ENCODE data around the gene ALK. TPM values are rescaled to one million over a fixed set of nuclear protein-coding genes. Genes with fewer than 3 reads are reported as not detected.

Gene ALK
- total RNA-seq, 2 donors from 2014 or later, result 0.16 to 0.26 TPM

DNA sequence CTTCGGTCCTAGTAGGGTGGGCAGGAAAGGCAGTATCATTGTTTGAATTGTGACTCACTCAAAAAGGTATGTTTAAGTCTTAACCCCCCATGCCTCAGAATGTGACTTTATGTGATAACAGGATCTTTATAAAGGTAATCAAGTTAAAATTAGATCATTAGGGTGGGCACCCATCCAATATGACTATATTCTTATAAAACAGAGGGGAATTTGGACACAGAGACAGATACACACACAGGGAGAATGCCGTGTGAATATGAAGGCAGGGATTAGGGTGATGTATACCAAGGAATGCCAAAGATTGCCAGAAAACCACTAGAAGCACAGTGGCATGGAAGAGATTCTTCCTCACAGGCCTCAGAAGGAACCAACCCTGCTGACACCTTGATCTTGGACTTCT is 524.3 kb downstream of the ALK start:
- no peaks in the 10 kb centered on the region for H3K36me3 ChIP-seq
- no peak for DNase-seq (ENCODE audit: low spot score)
- no peaks in the 10 kb centered on the region for H3K9me3 ChIP-seq
- TF ChIP-seq, protein P1, sequence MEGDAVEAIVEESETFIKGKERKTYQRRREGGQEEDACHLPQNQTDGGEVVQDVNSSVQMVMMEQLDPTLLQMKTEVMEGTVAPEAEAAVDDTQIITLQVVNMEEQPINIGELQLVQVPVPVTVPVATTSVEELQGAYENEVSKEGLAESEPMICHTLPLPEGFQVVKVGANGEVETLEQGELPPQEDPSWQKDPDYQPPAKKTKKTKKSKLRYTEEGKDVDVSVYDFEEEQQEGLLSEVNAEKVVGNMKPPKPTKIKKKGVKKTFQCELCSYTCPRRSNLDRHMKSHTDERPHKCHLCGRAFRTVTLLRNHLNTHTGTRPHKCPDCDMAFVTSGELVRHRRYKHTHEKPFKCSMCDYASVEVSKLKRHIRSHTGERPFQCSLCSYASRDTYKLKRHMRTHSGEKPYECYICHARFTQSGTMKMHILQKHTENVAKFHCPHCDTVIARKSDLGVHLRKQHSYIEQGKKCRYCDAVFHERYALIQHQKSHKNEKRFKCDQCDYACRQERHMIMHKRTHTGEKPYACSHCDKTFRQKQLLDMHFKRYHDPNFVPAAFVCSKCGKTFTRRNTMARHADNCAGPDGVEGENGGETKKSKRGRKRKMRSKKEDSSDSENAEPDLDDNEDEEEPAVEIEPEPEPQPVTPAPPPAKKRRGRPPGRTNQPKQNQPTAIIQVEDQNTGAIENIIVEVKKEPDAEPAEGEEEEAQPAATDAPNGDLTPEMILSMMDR (IDR thresholded peaks at IDR 0.05), result no peak
- H3K4me1 ChIP-seq, result no peaks in the 10 kb centered on the region
- H3K27me3 ChIP-seq, result no peaks in the 10 kb centered on the region
- no peak overlapping the region for H3K27ac ChIP-seq
- H3K4me3 ChIP-seq, result no peak overlapping the region

DNA sequence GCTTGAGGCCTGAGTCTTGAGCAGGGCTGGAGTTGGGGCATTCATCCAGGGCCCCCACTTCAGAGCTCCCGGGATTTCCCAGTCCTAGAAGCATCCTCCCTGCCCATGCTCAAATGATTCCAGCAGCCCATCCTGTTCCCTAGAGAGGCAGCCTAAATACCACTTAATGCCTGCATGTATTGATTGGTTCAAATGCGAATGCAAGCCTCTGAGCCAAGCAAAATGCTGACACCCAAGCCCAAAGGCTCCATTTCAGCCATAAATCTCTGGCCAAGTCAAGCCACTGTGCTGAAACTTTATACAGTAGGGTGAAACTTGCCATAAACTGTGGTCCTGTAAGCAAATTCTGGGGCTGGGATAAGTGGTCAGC is 526.4 kb downstream of the ALK start:
- Histone ChIP-seq H3K4me1 (no peaks in the 10 kb centered on the region), H3K27ac (no peak overlapping the region), H3K27me3 (no peaks in the 10 kb centered on the region), H3K36me3 (no peaks in the 10 kb centered on the region), H3K9me3 (no peaks in the 10 kb centered on the region), H3K4me3 (no peak overlapping the region)
- TF ChIP-seq, protein P1 (IDR thresholded peaks at IDR 0.05), result no peak
- no peak for DNase-seq (ENCODE audit: low spot score)

DNA sequence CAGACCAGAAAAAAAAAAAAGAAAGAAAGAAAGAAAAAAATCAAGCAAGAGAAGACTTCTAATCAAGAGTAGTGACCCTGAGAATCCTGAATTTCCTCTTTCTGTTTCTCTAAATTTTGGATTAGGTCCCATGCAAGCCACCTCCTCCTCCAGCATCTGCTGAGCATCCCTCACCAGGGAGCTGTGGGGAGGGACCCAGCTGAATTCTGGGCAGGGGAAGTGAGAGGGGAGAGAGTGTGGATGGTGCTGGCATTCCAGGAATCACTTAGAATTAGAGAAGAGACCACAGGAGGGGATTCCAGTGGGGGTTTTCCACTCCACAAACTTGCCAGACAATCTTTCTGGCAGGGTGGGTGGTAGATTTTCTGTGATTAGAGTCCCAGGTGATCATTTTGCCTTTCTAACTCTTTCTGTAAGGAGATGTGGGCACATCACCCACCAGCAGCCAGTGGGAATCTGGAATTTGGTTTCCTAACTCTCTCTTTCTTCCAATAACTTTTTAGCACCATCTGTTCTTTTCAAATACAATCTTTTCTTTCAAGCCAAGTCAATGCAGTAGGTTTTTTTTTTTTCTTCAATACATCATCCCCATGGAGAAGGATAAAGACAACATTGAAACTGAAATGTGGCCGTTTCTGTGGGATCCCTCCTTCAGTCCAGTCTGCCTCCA is 526.9 kb downstream of the ALK start:
- Histone ChIP-seq H3K27me3 (no peaks in the 10 kb centered on the region), H3K4me3 (no peak overlapping the region), H3K36me3 (no peaks in the 10 kb centered on the region), H3K4me1 (no peaks in the 10 kb centered on the region), H3K27ac (no peak overlapping the region), H3K9me3 (no peaks in the 10 kb centered on the region)
- no peak for DNase-seq (ENCODE audit: low spot score)
- TF ChIP-seq, protein P1 (IDR thresholded peaks at IDR 0.05), result no peak

DNA sequence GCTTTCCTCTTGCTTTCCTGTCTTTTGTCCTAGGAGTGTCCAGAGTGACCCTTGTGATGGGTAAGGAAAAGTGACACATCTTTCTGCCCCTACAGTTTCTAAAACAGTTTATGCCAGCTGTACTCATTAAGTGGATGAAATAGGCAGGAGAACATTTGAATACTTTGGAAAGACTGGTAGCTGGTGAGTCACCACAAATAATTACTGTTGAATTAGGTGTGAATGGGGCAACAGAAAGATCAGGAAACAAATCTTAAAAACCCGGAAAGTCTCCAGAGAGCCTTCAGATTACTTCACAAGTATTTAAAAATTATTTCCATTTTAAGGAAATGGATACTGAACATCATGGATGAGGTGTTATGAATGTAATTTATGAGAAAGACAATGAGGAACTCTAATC is 527.7 kb downstream of the ALK start:
- Histone ChIP-seq H3K4me3 (no peak overlapping the region), H3K27ac (no peak overlapping the region), H3K9me3 (no peaks in the 10 kb centered on the region), H3K4me1 (no peaks in the 10 kb centered on the region), H3K36me3 (no peaks in the 10 kb centered on the region), H3K27me3 (no peaks in the 10 kb centered on the region)
- TF ChIP-seq, protein P1 (IDR thresholded peaks at IDR 0.05), result no peak
- no peak for DNase-seq (ENCODE audit: low spot score)

DNA sequence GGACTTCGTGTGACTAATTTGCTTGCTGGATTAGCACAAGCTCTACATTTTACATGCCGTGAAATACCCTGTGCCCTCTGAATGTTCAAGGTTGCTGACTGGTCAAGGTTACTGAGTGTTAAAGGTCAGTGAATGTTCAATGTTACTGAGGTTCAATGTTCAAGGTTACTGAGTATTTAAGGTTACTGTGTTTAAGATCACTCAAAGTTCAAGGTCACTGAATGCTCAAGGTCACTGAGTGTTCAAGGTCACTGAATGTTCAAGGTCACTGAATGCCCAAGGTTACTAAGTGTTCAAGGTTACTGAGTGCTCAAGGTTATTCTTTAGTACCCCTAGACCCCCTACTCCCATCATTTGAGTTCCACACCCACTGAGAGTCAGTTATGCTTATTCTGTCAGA is 528.6 kb downstream of the ALK start:
- DNase-seq (ENCODE audit: low spot score), result no peak

More for the DNA sequence above, 528.6 kb downstream of the ALK start:
- H3K4me3 ChIP-seq, result no peak overlapping the region
- TF ChIP-seq, protein P1 (IDR thresholded peaks at IDR 0.05), result no peak
- no peaks in the 10 kb centered on the region for H3K36me3 ChIP-seq
- no peaks in the 10 kb centered on the region for H3K9me3 ChIP-seq
- no peaks in the 10 kb centered on the region for H3K4me1 ChIP-seq
- no peak overlapping the region for H3K27ac ChIP-seq
- H3K27me3 ChIP-seq, result no peaks in the 10 kb centered on the region

Data from right atrium auricular region (tissue), 2 donors.